Mucosa of stomach (tissue), 1 donor: Measurements from ENCODE around the gene MAGI2.

Source experiments
- H3K27me3 ChIP-seq: one replicate; pipeline ENCODE4 v1.7.0; 2013; ENCODE audit warnings: mild to moderate bottlenecking, low read length; ENCODE audit not compliant: control insufficient read depth, insufficient read depth
- H3K36me3 ChIP-seq: one replicate; pipeline ENCODE4 v1.7.0; 2013; ENCODE audit warnings: low read length; ENCODE audit not compliant: control insufficient read depth, insufficient read depth
- H3K4me1 ChIP-seq: one replicate; pipeline ENCODE4 v1.7.0; 2013; ENCODE audit warnings: mild to moderate bottlenecking, low read length; ENCODE audit not compliant: control insufficient read depth, insufficient read depth
- H3K4me3 ChIP-seq: one replicate; pipeline ENCODE4 v1.7.0; 2013; ENCODE audit warnings: low read length
- H3K9ac ChIP-seq: one replicate; pipeline ENCODE4 v1.7.0; 2013; ENCODE audit warnings: mild to moderate bottlenecking, low read length, moderate library complexity
- H3K9me3 ChIP-seq: one replicate; pipeline ENCODE4 v1.7.0; 2013; ENCODE audit warnings: mild to moderate bottlenecking, low read length, moderate library complexity; ENCODE audit not compliant: control insufficient read depth
- donor health status: Pancreatic carcinoma.

The MAGI2 gene

GRCh38 chr7:78412216-78412858 is 1041.1 kb downstream of the MAGI2 start:
- Histone ChIP-seq H3K4me1 (no peaks in the 10 kb centered on the region), H3K27me3 (no peaks in the 10 kb centered on the region), H3K9me3 (no peaks in the 10 kb centered on the region), H3K36me3 (no peaks in the 10 kb centered on the region), H3K4me3 (no peak overlapping the region), H3K9ac (no peak overlapping the region)

DNA sequence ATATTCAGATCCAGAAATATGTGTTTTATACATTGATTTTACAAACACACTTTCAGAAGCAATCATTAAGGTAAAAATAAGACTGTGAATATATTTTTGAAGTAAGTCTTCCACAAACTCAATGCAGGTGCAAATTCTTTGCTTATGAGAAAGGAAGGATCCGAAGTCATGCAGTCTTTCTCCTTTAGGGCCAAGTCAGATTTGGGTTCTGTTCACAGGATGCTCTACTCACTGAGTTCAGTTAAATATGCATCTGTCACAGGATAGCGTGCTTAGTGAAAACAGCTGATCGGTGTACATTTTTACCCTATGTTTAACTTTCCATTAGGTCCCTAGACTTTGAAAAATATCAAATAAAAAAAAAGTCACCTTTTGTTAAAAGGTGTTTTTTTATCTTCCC is 1046.4 kb downstream of the MAGI2 start:
- H3K4me3 ChIP-seq, result no peak overlapping the region
- no peaks in the 10 kb centered on the region for H3K9me3 ChIP-seq
- H3K36me3 ChIP-seq, result no peaks in the 10 kb centered on the region
- no peaks in the 10 kb centered on the region for H3K4me1 ChIP-seq
- no peak overlapping the region for H3K9ac ChIP-seq
- H3K27me3 ChIP-seq, result no peaks in the 10 kb centered on the region

DNA sequence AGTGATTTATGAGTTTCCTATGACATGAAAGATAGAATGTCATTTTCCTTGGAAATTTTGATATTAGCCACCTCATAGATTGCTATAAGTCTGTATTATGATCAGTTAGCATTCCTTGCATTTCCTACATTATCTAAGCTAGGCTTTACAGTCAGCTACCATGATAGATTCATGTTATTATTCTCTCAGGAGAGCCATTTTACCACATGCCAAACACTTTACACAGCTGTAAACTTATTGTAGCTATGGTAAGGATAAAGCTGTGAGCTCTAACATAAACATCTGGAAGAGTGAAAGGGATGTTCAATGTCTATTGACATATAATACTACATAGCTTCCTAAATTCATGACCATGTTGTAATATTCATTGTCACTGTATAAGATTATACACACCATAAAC is 1046.9 kb downstream of the MAGI2 start:
- H3K9me3 ChIP-seq, result no peaks in the 10 kb centered on the region
- no peak overlapping the region for H3K9ac ChIP-seq
- H3K4me3 ChIP-seq, result no peak overlapping the region
- no peaks in the 10 kb centered on the region for H3K27me3 ChIP-seq
- no peaks in the 10 kb centered on the region for H3K4me1 ChIP-seq
- H3K36me3 ChIP-seq, result no peaks in the 10 kb centered on the region

GRCh38 chr7:78402096-78402495 is 1051.4 kb downstream of the MAGI2 start:
- Histone ChIP-seq H3K27me3 (no peaks in the 10 kb centered on the region), H3K9ac (no peak overlapping the region), H3K4me3 (no peak overlapping the region), H3K36me3 (no peaks in the 10 kb centered on the region), H3K9me3 (no peaks in the 10 kb centered on the region), H3K4me1 (no peaks in the 10 kb centered on the region)

- Histone ChIP-seq H3K36me3 (no peaks in the 10 kb centered on the region), H3K4me1 (no peaks in the 10 kb centered on the region), H3K9me3 (no peaks in the 10 kb centered on the region), H3K27me3 (no peaks in the 10 kb centered on the region), H3K4me3 (no peak overlapping the region), H3K9ac (no peak overlapping the region)
These were observed 1053.4 kb downstream of the MAGI2 start for GRCh38 chr7:78400038-78400437.

GRCh38 chr7:78399033-78399769 is 1054.3 kb downstream of the MAGI2 start:
- Histone ChIP-seq H3K4me3 (no peak overlapping the region), H3K4me1 (no peaks in the 10 kb centered on the region), H3K36me3 (no peaks in the 10 kb centered on the region)

DNA sequence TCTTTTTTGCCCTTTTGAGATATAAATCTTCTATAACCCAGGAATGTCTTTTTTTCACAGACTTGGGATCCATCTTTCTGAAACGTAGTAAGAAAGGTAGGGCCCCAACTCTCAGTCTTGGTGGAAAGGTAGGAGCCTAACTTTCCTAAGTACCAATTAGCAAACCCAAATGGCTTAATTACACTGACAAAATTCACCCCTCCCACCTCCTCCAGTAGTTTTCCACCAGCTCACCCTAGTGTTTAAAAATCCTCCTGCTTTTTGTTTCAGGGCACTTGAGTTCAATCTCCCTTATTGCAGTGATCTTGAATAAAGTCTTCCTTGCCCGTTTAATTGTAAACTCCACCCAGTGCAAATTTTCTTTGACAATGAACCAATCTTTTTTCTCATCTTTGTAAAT is 1054.9 kb downstream of the MAGI2 start:
- no peaks in the 10 kb centered on the region for H3K4me1 ChIP-seq
- no peaks in the 10 kb centered on the region for H3K9me3 ChIP-seq
- no peak overlapping the region for H3K4me3 ChIP-seq
- no peaks in the 10 kb centered on the region for H3K36me3 ChIP-seq
- H3K27me3 ChIP-seq, result no peaks in the 10 kb centered on the region
- H3K9ac ChIP-seq, result no peak overlapping the region

More at GRCh38 chr7:78399033-78399769, 1054.3 kb downstream of the MAGI2 start:
- Histone ChIP-seq H3K27me3 (no peaks in the 10 kb centered on the region), H3K9me3 (no peaks in the 10 kb centered on the region), H3K9ac (no peak overlapping the region)

DNA sequence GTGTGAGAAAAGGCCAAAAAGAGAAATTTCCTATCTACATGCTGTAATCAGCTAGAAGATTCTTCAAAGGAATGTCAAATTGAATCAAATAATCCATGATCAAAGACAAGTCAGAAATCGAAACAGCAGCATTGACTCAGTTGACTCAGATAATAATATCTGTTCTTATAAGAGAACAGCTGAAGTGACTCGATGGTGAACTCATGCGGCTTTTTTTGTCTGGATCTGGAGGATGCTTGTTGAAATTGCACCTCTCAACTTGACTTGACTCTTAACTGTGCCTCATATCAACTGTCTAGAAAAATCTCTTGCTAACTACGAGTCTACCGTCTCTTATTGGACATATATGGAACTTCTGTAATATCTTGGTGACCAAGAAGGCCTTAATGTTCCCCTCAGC is 1055.4 kb downstream of the MAGI2 start:
- H3K9ac ChIP-seq, result no peak overlapping the region
- H3K9me3 ChIP-seq, result no peaks in the 10 kb centered on the region
- H3K4me3 ChIP-seq, result no peak overlapping the region
- no peaks in the 10 kb centered on the region for H3K36me3 ChIP-seq
- no peaks in the 10 kb centered on the region for H3K27me3 ChIP-seq
- no peaks in the 10 kb centered on the region for H3K4me1 ChIP-seq

GRCh38 chr7:78396210-78396609 is 1057.3 kb downstream of the MAGI2 start:
- no peaks in the 10 kb centered on the region for H3K9me3 ChIP-seq
- no peak overlapping the region for H3K4me3 ChIP-seq
- no peaks in the 10 kb centered on the region for H3K36me3 ChIP-seq
- no peaks in the 10 kb centered on the region for H3K4me1 ChIP-seq
- H3K9ac ChIP-seq, result no peak overlapping the region
- no peaks in the 10 kb centered on the region for H3K27me3 ChIP-seq

DNA sequence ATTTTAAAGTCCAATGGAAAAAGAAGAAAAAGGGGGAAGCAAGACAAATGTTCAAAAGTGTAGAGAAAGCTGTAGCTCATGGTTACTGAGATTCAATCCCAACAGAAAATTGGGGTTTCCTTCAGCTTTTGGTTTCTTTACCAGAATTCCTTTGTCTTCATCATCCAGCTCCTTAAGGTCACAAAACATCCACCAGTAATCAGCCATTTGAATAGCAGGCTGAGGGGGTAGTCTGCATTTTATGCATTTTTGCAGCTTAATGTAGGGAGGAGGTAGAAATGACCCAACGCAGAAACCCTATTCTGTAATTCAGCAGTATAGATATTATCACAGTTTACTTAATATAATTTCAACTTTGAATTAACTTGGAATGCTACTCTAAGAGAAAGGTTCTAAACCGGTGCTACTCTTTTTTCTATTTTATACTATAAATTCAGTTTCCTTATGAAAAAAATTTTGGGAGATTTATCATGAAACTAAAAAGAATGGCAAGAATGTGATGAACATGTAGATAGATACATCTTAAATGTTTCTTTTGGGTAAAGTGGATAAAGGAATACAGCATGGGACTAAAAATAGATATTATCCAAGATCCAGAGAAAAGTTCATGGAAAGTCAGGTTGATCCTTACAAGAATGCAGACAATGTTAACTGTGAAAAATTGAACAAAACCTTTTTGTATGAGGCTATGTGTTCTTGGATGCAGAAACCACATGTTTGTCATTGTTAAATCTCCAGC is 1058.0 kb downstream of the MAGI2 start:
- Histone ChIP-seq H3K9me3 (no peaks in the 10 kb centered on the region), H3K36me3 (no peaks in the 10 kb centered on the region), H3K9ac (no peak overlapping the region), H3K4me3 (no peak overlapping the region), H3K4me1 (no peaks in the 10 kb centered on the region), H3K27me3 (no peaks in the 10 kb centered on the region)

DNA sequence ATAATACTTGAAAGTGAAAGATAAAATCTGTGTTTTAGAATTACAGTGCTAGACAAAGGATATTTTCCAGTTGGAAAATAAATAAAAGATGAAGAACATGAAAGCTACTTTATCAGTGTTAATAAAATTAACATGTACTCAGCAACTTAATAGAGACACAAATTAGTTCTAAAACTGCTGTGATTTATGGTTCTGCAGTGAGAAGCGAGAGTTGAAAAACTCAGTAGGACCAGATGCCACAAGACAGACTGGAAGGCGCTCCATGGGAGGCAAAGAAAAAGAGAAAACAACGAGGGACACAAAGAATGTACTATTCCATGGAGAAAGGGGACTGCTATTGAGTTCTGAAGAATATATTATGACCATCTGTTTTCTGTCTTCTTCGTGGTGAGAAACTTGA is 1064.4 kb downstream of the MAGI2 start:
- Histone ChIP-seq H3K9ac (no peak overlapping the region), H3K9me3 (no peaks in the 10 kb centered on the region), H3K27me3 (no peaks in the 10 kb centered on the region), H3K4me1 (no peaks in the 10 kb centered on the region), H3K36me3 (no peaks in the 10 kb centered on the region), H3K4me3 (no peak overlapping the region)

DNA sequence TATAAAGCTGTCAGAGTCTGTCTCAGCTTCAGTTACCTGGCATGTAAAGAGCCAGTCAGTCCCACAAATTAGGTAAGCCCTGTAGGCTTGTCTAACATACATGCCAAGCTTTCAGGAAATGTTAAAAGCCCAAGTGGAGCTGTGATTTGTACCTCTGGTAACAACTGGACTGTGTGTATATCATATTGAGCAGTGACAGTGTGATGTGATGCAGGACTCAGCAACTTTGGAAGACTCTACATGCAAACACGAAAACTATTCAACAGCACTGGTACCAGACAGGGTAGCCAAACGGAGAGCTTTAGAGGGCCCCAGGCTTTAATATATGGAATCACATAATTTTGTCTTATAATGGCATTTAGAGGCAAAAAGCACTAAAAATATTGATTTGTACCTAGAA is 1066.9 kb downstream of the MAGI2 start:
- no peaks in the 10 kb centered on the region for H3K36me3 ChIP-seq
- no peaks in the 10 kb centered on the region for H3K27me3 ChIP-seq
- no peak overlapping the region for H3K9ac ChIP-seq
- no peaks in the 10 kb centered on the region for H3K9me3 ChIP-seq
- no peaks in the 10 kb centered on the region for H3K4me1 ChIP-seq
- no peak overlapping the region for H3K4me3 ChIP-seq
